ENCODE measurements around the gene SPRR4.

DNA sequence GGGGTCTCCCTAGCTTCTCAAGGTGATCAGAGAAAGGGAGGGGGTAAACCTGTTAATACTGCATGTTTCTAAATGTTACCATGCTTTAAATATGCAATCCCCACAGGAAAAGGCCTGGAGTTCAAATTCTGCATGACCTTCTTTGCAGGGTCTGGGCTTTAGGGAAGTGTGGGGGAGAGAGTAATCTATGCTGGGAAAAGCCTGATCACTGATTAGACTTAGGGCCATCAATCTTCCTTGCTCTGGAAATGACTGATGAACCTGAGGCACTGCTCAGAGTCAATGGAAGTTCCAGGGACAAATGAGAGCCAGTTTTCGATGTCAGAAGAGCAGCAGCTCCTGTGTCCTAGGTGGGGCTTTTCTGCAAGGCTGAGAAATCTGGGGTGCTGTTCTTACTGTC, 10.2 kb downstream of the SPRR4 start:
- TF ChIP-seq, protein P1, sequence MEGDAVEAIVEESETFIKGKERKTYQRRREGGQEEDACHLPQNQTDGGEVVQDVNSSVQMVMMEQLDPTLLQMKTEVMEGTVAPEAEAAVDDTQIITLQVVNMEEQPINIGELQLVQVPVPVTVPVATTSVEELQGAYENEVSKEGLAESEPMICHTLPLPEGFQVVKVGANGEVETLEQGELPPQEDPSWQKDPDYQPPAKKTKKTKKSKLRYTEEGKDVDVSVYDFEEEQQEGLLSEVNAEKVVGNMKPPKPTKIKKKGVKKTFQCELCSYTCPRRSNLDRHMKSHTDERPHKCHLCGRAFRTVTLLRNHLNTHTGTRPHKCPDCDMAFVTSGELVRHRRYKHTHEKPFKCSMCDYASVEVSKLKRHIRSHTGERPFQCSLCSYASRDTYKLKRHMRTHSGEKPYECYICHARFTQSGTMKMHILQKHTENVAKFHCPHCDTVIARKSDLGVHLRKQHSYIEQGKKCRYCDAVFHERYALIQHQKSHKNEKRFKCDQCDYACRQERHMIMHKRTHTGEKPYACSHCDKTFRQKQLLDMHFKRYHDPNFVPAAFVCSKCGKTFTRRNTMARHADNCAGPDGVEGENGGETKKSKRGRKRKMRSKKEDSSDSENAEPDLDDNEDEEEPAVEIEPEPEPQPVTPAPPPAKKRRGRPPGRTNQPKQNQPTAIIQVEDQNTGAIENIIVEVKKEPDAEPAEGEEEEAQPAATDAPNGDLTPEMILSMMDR (IDR thresholded peaks at IDR 0.05; ENCODE audit: low read length), result no peak
- TF ChIP-seq EZH2 (IDR thresholded peaks at IDR 0.05; ENCODE audit: borderline replicate concordance, low read length), result no peak

All from OCI-LY1 (cell line).